ENCODE data around the gene MIXL1. TPM values are rescaled to one million over a fixed set of nuclear protein-coding genes. Genes with fewer than 3 reads are reported as not detected.

The MIXL1 gene
- total RNA-seq, 2 donors from 2014 or later, result not detected

- H3K9me3 Mint-ChIP-seq, result no peaks in the 10 kb centered on the region
- no peak for ATAC-seq
- H3K27me3 Mint-ChIP-seq, result peaks cover 9 to 13% of the 10 kb centered on the region in 2 donors
- H3K4me1 Mint-ChIP-seq (ENCODE audit: low read depth in 2 of 2), result no peaks in the 10 kb centered on the region
- no peak overlapping the region for H3K4me3 Mint-ChIP-seq
- H3K36me3 Mint-ChIP-seq, result no peaks in the 10 kb centered on the region
- no peak overlapping the region for H3K27ac Mint-ChIP-seq
- DNase-seq (ENCODE audit: low spot score), result no peak
Observed at GRCh38 chr1:226203655-226204054, 19.8 kb upstream of the MIXL1 start.

GRCh38 chr1:226204198-226204597 lies 19.3 kb upstream of the MIXL1 start:
- H3K27ac Mint-ChIP-seq, result no peak overlapping the region
- DNase-seq (ENCODE audit: low spot score) (no peak), ATAC-seq (no peak)
- no peak overlapping the region for H3K4me3 Mint-ChIP-seq
- no peaks in the 10 kb centered on the region for H3K4me1 Mint-ChIP-seq (ENCODE audit: low read depth in 2 of 2)
- peaks cover 9 to 13% of the 10 kb centered on the region in 2 donors for H3K27me3 Mint-ChIP-seq
- no peaks in the 10 kb centered on the region for H3K36me3 Mint-ChIP-seq
- H3K9me3 Mint-ChIP-seq, result no peaks in the 10 kb centered on the region

DNA sequence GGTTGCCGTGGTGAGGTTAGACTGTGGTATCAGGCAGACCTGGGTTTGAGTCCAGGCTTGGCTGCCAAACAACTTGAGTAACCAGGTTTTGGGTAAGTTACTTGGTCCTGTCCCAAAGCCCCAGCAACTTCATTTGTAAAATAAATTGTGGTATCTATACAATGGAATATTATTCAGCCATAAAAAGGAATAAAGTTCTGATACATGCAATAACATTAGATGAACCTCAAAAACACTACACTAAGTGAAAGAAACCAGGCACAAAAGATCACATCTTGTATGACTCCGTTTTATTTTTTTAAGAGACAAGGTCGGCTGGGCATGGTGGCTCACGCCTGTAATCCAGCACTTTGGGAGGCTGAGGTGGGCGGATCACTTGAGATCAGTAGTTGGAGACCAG lies 16.4 kb upstream of the MIXL1 start:
- Mint-ChIP-seq H3K27ac (no peak overlapping the region), H3K4me1 (ENCODE audit: low read depth in 2 of 2) (no peaks in the 10 kb centered on the region), H3K4me3 (no peak overlapping the region), H3K9me3 (no peaks in the 10 kb centered on the region), H3K27me3 (peaks cover 0 to 8% of the 10 kb centered on the region in 2 donors), H3K36me3 (no peaks in the 10 kb centered on the region)
- DNase-seq (ENCODE audit: low spot score) (no peak), ATAC-seq (no peak)

DNA sequence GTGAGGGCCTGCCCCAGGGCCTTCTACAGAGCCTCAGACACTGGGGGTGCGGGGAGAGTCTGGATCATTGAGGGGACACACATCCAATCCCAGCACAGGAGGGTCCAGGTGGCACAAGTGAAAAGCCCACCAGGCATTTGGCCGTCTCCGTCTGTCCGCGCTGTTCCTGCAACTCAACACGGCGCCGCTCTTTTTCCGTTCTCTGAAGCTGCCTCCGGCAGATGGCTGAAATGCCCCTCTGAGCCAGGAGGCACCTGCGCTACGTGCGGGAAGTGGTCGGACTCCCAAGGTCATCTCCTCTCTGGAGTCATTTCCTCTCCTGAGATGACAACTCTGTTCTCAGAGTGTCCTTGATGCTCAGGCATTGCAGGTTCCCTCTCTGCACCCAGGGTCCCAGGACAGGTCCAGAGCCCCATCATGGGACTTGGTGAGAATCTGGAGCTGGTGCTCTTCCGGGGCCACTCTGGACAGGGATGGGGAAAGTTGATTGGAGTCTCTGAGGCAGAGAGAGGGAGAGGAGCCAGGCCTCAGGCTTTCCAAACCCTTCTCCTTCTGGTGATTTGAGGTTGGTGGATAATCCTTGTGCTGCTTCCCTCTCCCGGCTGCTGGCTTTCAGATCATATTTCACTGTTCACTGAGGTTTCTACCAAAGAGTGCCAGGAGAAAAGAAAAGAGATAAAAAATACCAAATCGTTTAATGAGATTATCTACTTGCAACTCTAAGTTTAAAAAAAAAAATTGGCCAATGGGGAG lies 14.0 kb upstream of the MIXL1 start:
- H3K4me1 Mint-ChIP-seq (ENCODE audit: low read depth in 2 of 2), result no peaks in the 10 kb centered on the region
- no peaks in the 10 kb centered on the region for H3K9me3 Mint-ChIP-seq
- no peak overlapping the region for H3K4me3 Mint-ChIP-seq
- H3K27me3 Mint-ChIP-seq, result peaks cover 0 to 3% of the 10 kb centered on the region in 2 donors
- H3K27ac Mint-ChIP-seq, result no peak overlapping the region
- H3K36me3 Mint-ChIP-seq, result no peaks in the 10 kb centered on the region
- ATAC-seq (no peak), DNase-seq (ENCODE audit: low spot score) (no peak)

- no peaks in the 10 kb centered on the region for H3K4me1 Mint-ChIP-seq (ENCODE audit: low read depth in 2 of 2)
- H3K27me3 Mint-ChIP-seq, result peaks cover 0 to 3% of the 10 kb centered on the region in 2 donors
- no peak overlapping the region for H3K4me3 Mint-ChIP-seq
- no peak for DNase-seq (ENCODE audit: low spot score)
- H3K9me3 Mint-ChIP-seq, result no peaks in the 10 kb centered on the region
- ATAC-seq, result no peak
- H3K36me3 Mint-ChIP-seq, result no peaks in the 10 kb centered on the region
- H3K27ac Mint-ChIP-seq, result no peak overlapping the region
Observed at GRCh38 chr1:226210571-226211176, 12.8 kb upstream of the MIXL1 start.

- H3K27me3 Mint-ChIP-seq, result peaks cover 0 to 3% of the 10 kb centered on the region in 2 donors
- ATAC-seq (no peak), DNase-seq (ENCODE audit: low spot score) (no peak)
- no peak overlapping the region for H3K4me3 Mint-ChIP-seq
- H3K4me1 Mint-ChIP-seq (ENCODE audit: low read depth in 2 of 2), result no peaks in the 10 kb centered on the region
- H3K27ac Mint-ChIP-seq, result no peak overlapping the region
- H3K36me3 Mint-ChIP-seq, result no peaks in the 10 kb centered on the region
- H3K9me3 Mint-ChIP-seq, result no peaks in the 10 kb centered on the region
Observed at GRCh38 chr1:226211181-226211821, 12.2 kb upstream of the MIXL1 start.

DNA sequence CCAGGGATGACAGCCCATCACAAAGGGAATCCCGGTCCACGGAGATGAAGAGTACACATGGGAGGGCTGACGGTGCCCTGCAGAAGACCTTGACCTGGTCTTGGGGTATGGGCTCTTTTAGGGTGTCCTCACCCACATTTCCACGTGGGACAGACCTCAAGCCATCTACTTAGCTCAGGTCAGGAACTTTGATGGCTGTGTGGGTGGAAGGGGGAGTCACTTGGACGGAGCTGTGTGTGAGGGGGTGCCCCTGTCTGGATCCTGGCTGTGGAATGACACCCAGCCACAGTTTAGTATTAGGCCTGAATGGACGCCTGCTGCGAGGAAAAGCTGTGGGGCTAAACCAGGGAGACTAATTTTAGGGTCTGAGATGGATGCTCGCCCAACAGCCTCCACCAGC lies 10.9 kb upstream of the MIXL1 start:
- H3K27me3 Mint-ChIP-seq, result peaks cover 4 to 5% of the 10 kb centered on the region in 2 donors
- H3K36me3 Mint-ChIP-seq, result no peaks in the 10 kb centered on the region
- H3K4me1 Mint-ChIP-seq (ENCODE audit: low read depth in 2 of 2), result no peaks in the 10 kb centered on the region
- no peak overlapping the region for H3K27ac Mint-ChIP-seq
- ATAC-seq (peak in 1 of 2 donors; percentile 41), DNase-seq (ENCODE audit: low spot score) (no peak)
- no peaks in the 10 kb centered on the region for H3K9me3 Mint-ChIP-seq
- no peak overlapping the region for H3K4me3 Mint-ChIP-seq

GRCh38 chr1:226215239-226215638 lies 8.2 kb upstream of the MIXL1 start:
- no peak overlapping the region for H3K27ac Mint-ChIP-seq
- H3K27me3 Mint-ChIP-seq, result peaks cover 4 to 5% of the 10 kb centered on the region in 2 donors
- no peaks in the 10 kb centered on the region for H3K36me3 Mint-ChIP-seq
- H3K4me3 Mint-ChIP-seq, result no peak overlapping the region
- DNase-seq (ENCODE audit: low spot score) (no peak), ATAC-seq (peak; percentile 15 to 21)
- H3K4me1 Mint-ChIP-seq (ENCODE audit: low read depth in 2 of 2), result no peaks in the 10 kb centered on the region
- H3K9me3 Mint-ChIP-seq, result no peaks in the 10 kb centered on the region

GRCh38 chr1:226216056-226216455 lies 7.4 kb upstream of the MIXL1 start:
- Mint-ChIP-seq H3K4me1 (ENCODE audit: low read depth in 2 of 2) (no peaks in the 10 kb centered on the region), H3K27me3 (peaks cover 4 to 5% of the 10 kb centered on the region in 2 donors), H3K27ac (no peak overlapping the region), H3K36me3 (no peaks in the 10 kb centered on the region), H3K9me3 (no peaks in the 10 kb centered on the region), H3K4me3 (no peak overlapping the region)
- ATAC-seq (no peak), DNase-seq (ENCODE audit: low spot score) (no peak)

GRCh38 chr1:226217273-226217672 lies 6.2 kb upstream of the MIXL1 start:
- H3K36me3 Mint-ChIP-seq, result no peaks in the 10 kb centered on the region
- ATAC-seq (no peak), DNase-seq (ENCODE audit: low spot score) (no peak)
- H3K4me1 Mint-ChIP-seq (ENCODE audit: low read depth in 2 of 2), result no peaks in the 10 kb centered on the region
- peaks cover 8 to 9% of the 10 kb centered on the region in 2 donors for H3K27me3 Mint-ChIP-seq
- H3K9me3 Mint-ChIP-seq, result no peaks in the 10 kb centered on the region
- no peak overlapping the region for H3K27ac Mint-ChIP-seq
- no peak overlapping the region for H3K4me3 Mint-ChIP-seq

DNA sequence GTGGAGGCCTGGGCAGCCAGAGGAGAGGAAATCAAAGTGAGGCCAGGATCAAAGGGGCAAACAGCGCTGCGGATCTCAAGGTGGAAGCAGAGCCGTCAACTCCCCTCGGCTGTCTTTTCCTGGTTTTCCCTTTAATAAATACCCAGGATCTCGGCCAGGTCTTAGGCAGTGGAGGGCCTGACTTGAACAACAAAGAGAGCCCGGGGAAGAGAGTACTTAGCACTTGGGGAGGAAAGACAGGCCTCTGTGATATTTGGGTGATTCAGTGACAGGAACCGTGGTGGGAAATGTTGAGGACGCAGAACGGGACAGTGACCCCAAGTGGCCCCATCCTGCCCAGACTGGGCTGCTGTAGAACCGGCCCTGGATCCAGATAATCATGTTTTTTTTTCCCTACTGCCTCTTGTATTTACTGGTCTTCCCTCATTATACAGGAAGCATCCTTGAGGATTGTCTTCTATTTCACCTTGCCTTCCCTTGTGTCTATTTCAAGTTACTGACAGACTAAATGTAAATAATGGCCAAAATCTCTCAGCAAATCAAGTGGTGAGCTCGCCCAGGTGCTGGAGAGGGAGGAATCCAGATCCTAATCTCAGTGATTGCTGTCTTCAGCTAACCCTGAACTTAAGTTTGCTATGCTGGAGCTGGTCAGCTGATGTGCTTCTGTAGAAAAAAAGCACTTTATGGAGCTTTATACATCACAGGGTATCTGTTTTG lies 2.8 kb upstream of the MIXL1 start:
- ATAC-seq, result no peak
- H3K36me3 Mint-ChIP-seq, result no peaks in the 10 kb centered on the region
- H3K4me1 Mint-ChIP-seq (ENCODE audit: low read depth in 2 of 2), result peaks cover 0 to 4% of the 10 kb centered on the region in 2 donors
- no peak for DNase-seq (ENCODE audit: low spot score)
- no peak overlapping the region for H3K27ac Mint-ChIP-seq
- peaks cover 15 to 21% of the 10 kb centered on the region in 2 donors for H3K27me3 Mint-ChIP-seq
- no peak overlapping the region for H3K4me3 Mint-ChIP-seq
- no peaks in the 10 kb centered on the region for H3K9me3 Mint-ChIP-seq

- H3K4me1 Mint-ChIP-seq (ENCODE audit: low read depth in 2 of 2), result peaks cover 0 to 4% of the 10 kb centered on the region in 2 donors
- no peak overlapping the region for H3K27ac Mint-ChIP-seq
- H3K4me3 Mint-ChIP-seq, result peak overlapping the region; percentile 65
- DNase-seq (ENCODE audit: low spot score), result no peak
- H3K36me3 Mint-ChIP-seq, result no peaks in the 10 kb centered on the region
- ATAC-seq, result no peak
- no peaks in the 10 kb centered on the region for H3K9me3 Mint-ChIP-seq
- H3K27me3 Mint-ChIP-seq, result peaks cover 12 to 16% of the 10 kb centered on the region in 2 donors
Observed at GRCh38 chr1:226222686-226223085, 778 bp upstream of the MIXL1 start.

DNA sequence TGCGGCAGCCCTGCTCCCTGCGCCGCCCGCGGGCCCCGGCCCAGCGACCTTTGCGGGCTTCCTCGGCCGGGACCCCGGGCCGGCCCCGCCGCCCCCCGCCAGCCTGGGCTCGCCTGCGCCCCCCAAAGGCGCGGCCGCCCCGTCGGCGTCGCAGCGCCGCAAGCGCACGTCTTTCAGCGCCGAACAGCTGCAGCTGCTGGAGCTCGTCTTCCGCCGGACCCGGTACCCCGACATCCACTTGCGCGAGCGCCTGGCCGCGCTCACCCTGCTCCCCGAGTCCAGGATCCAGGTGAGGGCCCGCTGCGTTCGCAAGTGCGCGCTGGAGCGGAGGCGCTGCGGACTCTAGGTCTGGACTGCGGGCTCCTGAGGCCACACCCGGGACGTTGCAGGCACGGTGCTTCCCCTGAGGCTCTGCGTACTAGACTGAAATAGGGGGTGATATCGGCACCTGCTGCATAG lies 351 bp downstream of the MIXL1 start:
- H3K27ac Mint-ChIP-seq, result no peak overlapping the region
- H3K4me1 Mint-ChIP-seq (ENCODE audit: low read depth in 2 of 2), result peaks cover 0 to 4% of the 10 kb centered on the region in 2 donors
- no peaks in the 10 kb centered on the region for H3K36me3 Mint-ChIP-seq
- no peaks in the 10 kb centered on the region for H3K9me3 Mint-ChIP-seq
- H3K4me3 Mint-ChIP-seq, result peak overlapping the region; percentile 70
- DNase-seq (ENCODE audit: low spot score) (no peak), ATAC-seq (peak; percentile 60 to 75)
- peaks cover 12 to 16% of the 10 kb centered on the region in 2 donors for H3K27me3 Mint-ChIP-seq

All from natural killer cell treated with Interleukin-12 subunit alpha and Interleukin-12 subunit beta and Interleukin-15 and Interleukin-18, amount 100 ng/mL, for 72 hours (primary cell).